Measurements from ENCODE around the gene PTAFR. TPM values are rescaled to one million over a fixed set of nuclear protein-coding genes. Genes with fewer than 3 reads are reported as not detected.

The PTAFR gene
- total and polyA plus RNA-seq, 2 donors (not counting 1 experiment from before 2014, with no cell fraction given): 5.9 to 6.2 TPM

- no peak overlapping the region for H3K4me2 ChIP-seq (replicated peaks; ENCODE audit: low read depth, low read length, poor library complexity, severe bottlenecking)
- H3K9me3 Mint-ChIP-seq (ENCODE audit: insufficient read depth): no peaks in the 10 kb centered on the region
- H3K79me2 ChIP-seq (ENCODE audit: control insufficient read depth, insufficient read depth, low read length): peaks cover 18% of the 10 kb centered on the region
- peaks cover 8% of the 10 kb centered on the region for H3K4me1 Mint-ChIP-seq
- ChIA-PET CTCF (interaction anchor here (0.8 kb wide), 1 partner anchor 9 kb away, joined by 3 read pairs; no protein-coding TSS in a partner anchor), POLR2A (no interaction called here)
- no peak for ATAC-seq (ENCODE audit: low read depth)
- no peak overlapping the region for H3K9ac ChIP-seq (ENCODE audit: low read length)
- H3K27ac Mint-ChIP-seq: no peak overlapping the region
- H3K4me3 Mint-ChIP-seq: no peak overlapping the region
- whole genome bisulfite sequencing (ENCODE audit: insufficient coverage): 90% methylated on average over 2 of the region's 4 CpGs
- no peaks in the 10 kb centered on the region for H3K36me3 ChIP-seq (replicated peaks in 1 of 2; ENCODE audit: control extremely low read depth in 1 of 2, control insufficient read depth in 1 of 2, extremely low read depth in 1 of 2, insufficient read depth in 2 of 2, low read length in 1 of 2)
- no peaks in the 10 kb centered on the region for H4K20me1 ChIP-seq (ENCODE audit: control insufficient read depth, insufficient read depth, low read length, poor library complexity, severe bottlenecking)
- DNase-seq: no peak
- intact Hi-C loops (cut with micrococcal nuclease): no loop called here
- peaks cover 1 to 2% of the 10 kb centered on the region in 2 donors for H3K4me1 ChIP-seq (ENCODE audit: control insufficient read depth in 2 of 2, insufficient read depth in 2 of 2, low read length in 2 of 2)
- no peaks in the 10 kb centered on the region for H3K27me3 Mint-ChIP-seq
- H3K27me3 ChIP-seq (replicated peaks in 1 of 4; ENCODE audit: control extremely low read depth in 1 of 4, control insufficient read depth in 3 of 4, insufficient read depth in 4 of 4, low read length in 3 of 4): no peaks in the 10 kb centered on the region
- no peak overlapping the region for H2AFZ ChIP-seq (ENCODE audit: insufficient read depth, low read depth, low read length, poor library complexity, severe bottlenecking)
- no peak overlapping the region for H3K4me3 ChIP-seq (ENCODE audit: control extremely low read depth in 1 of 5, extremely low read depth in 1 of 5, insufficient read depth in 1 of 5, low read depth in 2 of 5, low read length in 4 of 5)
- no peak overlapping the region for H3K27ac ChIP-seq (ENCODE audit: low read length in 2 of 2)
- H3K9me3 ChIP-seq (ENCODE audit: control extremely low read depth in 1 of 3, control insufficient read depth in 2 of 3, insufficient read depth in 1 of 3, low read length in 2 of 3): no peaks in the 10 kb centered on the region
- TF ChIP-seq EZH2 (IDR thresholded peaks at IDR 0.05; ENCODE audit: borderline replicate concordance, insufficient read depth, low read depth, low read length, poor library complexity, severe bottlenecking) (no peak), CTCF (IDR thresholded peaks at IDR 0.05) (no peak)
Measured at GRCh38 chr1:28156821-28157220, 19.7 kb downstream of the PTAFR start.

- H3K27me3 ChIP-seq (replicated peaks in 1 of 4; ENCODE audit: control extremely low read depth in 1 of 4, control insufficient read depth in 3 of 4, insufficient read depth in 4 of 4, low read length in 3 of 4): no peaks in the 10 kb centered on the region
- H3K9me3 ChIP-seq (ENCODE audit: control extremely low read depth in 1 of 3, control insufficient read depth in 2 of 3, insufficient read depth in 1 of 3, low read length in 2 of 3): no peaks in the 10 kb centered on the region
- no peaks in the 10 kb centered on the region for H3K27me3 Mint-ChIP-seq
Measured at GRCh38 chr1:28155628-28156027, 20.9 kb downstream of the PTAFR start.

More at GRCh38 chr1:28155628-28156027, 20.9 kb downstream of the PTAFR start:
- peaks cover 10% of the 10 kb centered on the region for H3K79me2 ChIP-seq (ENCODE audit: control insufficient read depth, insufficient read depth, low read length)
- ChIA-PET CTCF (no interaction called here), POLR2A (no interaction called here)
- no peaks in the 10 kb centered on the region for H4K20me1 ChIP-seq (ENCODE audit: control insufficient read depth, insufficient read depth, low read length, poor library complexity, severe bottlenecking)
- no peak overlapping the region for H3K4me3 ChIP-seq (ENCODE audit: control extremely low read depth in 1 of 5, extremely low read depth in 1 of 5, insufficient read depth in 1 of 5, low read depth in 2 of 5, low read length in 4 of 5)
- H2AFZ ChIP-seq (ENCODE audit: insufficient read depth, low read depth, low read length, poor library complexity, severe bottlenecking): no peak overlapping the region
- no peak overlapping the region for H3K4me3 Mint-ChIP-seq
- peaks cover 0 to under 1% of the 10 kb centered on the region in 2 experiments for H3K36me3 ChIP-seq (replicated peaks in 1 of 2; ENCODE audit: control extremely low read depth in 1 of 2, control insufficient read depth in 1 of 2, extremely low read depth in 1 of 2, insufficient read depth in 2 of 2, low read length in 1 of 2)
- DNase-seq (no peak), ATAC-seq (ENCODE audit: low read depth) (no peak)
- H3K4me2 ChIP-seq (replicated peaks; ENCODE audit: low read depth, low read length, poor library complexity, severe bottlenecking): no peak overlapping the region
- H3K4me1 Mint-ChIP-seq: peaks cover 7% of the 10 kb centered on the region
- 98% methylated on average over 4 of the region's 4 CpGs for WGBS (ENCODE audit: insufficient coverage)
- H3K9ac ChIP-seq (ENCODE audit: low read length): no peak overlapping the region
- no peaks in the 10 kb centered on the region for H3K9me3 Mint-ChIP-seq (ENCODE audit: insufficient read depth)
- H3K27ac Mint-ChIP-seq: no peak overlapping the region
- H3K4me1 ChIP-seq (ENCODE audit: control insufficient read depth in 2 of 2, insufficient read depth in 2 of 2, low read length in 2 of 2): peaks cover 3 to 5% of the 10 kb centered on the region in 2 donors
- intact Hi-C loops (cut with micrococcal nuclease): no loop called here
- TF ChIP-seq CTCF (IDR thresholded peaks at IDR 0.05) (no peak), EZH2 (IDR thresholded peaks at IDR 0.05; ENCODE audit: borderline replicate concordance, insufficient read depth, low read depth, low read length, poor library complexity, severe bottlenecking) (no peak)
- H3K27ac ChIP-seq (ENCODE audit: low read length in 2 of 2): no peak overlapping the region

Data from B cell (primary cell).